Measurements from ENCODE around the gene ATP5ME. TPM values are rescaled to one million over a fixed set of nuclear protein-coding genes. Genes with fewer than 3 reads are reported as not detected.

The ATP5ME gene
- total and polyA plus RNA-seq, 12 donors = 43.4 to 1,353 (median 325) TPM

DNA sequence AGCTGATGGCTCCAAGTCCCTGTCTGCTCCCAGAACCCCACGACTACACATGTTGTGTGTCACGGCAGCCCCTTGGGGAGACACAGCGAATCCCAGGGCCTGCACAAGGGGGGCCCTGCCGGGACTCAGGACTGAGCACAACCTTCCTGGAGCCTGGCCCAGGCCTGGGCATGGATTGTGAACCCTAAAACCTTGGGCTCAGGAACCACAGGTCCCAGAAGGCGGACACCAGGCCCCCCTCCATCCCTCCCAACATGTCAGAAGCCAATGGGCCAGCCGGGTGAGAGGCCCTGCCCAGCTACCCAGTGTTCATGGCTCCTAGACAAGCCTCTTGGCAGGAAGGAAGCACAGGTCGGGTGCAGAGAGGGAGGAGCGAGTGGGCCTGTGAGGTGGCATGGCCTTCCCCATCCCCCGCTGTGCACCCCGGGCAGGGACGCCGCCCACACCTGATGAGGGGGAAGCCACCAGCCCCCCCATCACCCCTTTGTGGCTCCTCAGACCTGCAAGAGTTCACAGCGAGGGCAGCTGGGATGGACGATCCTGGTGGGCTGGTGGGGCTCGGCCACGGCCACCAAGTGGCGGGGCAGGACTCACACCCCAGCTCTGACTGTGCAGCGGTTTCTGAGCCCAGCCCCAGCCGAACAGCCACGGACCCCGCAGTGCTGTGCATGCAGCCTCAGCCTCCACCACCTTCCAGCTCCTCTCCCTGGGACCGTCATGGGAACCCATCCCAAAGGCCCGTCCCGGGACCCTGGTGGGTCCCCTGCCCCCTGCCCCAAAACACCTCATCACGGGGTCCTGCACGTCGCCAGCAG lies 45.0 kb downstream of the ATP5ME start:
- 82 to 86% (median 85%) methylated on average over 16 to 27 of the region's 27 CpGs for WGBS, 4 donors
- Histone ChIP-seq H3K27me3 (no peaks in the 10 kb centered on the region), H3K4me3 (no peak overlapping the region), H3K4me1 (replicated peaks in 1 of 2) (no peaks in the 10 kb centered on the region), H3K27ac (no peak overlapping the region), H3K9me3 (replicated peaks in 1 of 3) (no peaks in the 10 kb centered on the region), H3K36me3 (replicated peaks in 1 of 2) (no peaks in the 10 kb centered on the region)
- no peak for TF ChIP-seq POLR2A (IDR thresholded peaks at IDR 0.05)
- TF ChIP-seq, protein P1, sequence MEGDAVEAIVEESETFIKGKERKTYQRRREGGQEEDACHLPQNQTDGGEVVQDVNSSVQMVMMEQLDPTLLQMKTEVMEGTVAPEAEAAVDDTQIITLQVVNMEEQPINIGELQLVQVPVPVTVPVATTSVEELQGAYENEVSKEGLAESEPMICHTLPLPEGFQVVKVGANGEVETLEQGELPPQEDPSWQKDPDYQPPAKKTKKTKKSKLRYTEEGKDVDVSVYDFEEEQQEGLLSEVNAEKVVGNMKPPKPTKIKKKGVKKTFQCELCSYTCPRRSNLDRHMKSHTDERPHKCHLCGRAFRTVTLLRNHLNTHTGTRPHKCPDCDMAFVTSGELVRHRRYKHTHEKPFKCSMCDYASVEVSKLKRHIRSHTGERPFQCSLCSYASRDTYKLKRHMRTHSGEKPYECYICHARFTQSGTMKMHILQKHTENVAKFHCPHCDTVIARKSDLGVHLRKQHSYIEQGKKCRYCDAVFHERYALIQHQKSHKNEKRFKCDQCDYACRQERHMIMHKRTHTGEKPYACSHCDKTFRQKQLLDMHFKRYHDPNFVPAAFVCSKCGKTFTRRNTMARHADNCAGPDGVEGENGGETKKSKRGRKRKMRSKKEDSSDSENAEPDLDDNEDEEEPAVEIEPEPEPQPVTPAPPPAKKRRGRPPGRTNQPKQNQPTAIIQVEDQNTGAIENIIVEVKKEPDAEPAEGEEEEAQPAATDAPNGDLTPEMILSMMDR (IDR thresholded peaks at IDR 0.05) = no peak
- DNase-seq = no peak
- intact Hi-C loops (cut with DNase I) = no loop called here

DNA sequence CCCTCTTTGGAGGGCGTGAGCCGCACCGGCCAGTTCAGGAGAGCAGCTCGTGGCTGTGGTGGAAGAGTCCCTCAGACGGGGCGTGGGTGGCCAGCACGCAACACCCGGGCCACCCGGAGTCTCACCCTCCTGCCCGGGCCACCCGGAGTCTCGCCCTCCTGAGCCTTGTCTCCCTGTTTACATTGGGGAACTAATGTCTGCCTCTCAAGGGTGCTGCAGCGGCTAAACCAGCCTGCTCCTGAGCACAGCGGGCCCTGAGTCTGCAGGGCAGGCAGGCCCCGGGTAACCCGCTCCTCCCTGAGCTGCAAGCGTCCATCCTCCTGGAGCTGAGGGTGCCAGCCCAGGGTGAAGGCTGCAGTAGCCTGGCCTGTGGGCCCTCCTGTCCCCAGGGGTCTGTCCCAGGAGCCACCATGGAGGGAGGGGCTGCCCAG lies 45.8 kb downstream of the ATP5ME start:
- no peaks in the 10 kb centered on the region for H3K27me3 ChIP-seq
- 87 to 92% (median 89%) methylated on average over 9 to 17 of the region's 17 CpGs for WGBS, 4 donors
- H3K36me3 ChIP-seq (replicated peaks in 1 of 2) = no peaks in the 10 kb centered on the region
- intact Hi-C loops (cut with DNase I) = no loop called here
- TF ChIP-seq, protein P1 (IDR thresholded peaks at IDR 0.05) = no peak
- DNase-seq = no peak
- no peak overlapping the region for H3K4me3 ChIP-seq
- H3K9me3 ChIP-seq (replicated peaks in 1 of 3) = no peaks in the 10 kb centered on the region
- H3K27ac ChIP-seq = no peak overlapping the region
- no peaks in the 10 kb centered on the region for H3K4me1 ChIP-seq (replicated peaks in 1 of 2)

DNA sequence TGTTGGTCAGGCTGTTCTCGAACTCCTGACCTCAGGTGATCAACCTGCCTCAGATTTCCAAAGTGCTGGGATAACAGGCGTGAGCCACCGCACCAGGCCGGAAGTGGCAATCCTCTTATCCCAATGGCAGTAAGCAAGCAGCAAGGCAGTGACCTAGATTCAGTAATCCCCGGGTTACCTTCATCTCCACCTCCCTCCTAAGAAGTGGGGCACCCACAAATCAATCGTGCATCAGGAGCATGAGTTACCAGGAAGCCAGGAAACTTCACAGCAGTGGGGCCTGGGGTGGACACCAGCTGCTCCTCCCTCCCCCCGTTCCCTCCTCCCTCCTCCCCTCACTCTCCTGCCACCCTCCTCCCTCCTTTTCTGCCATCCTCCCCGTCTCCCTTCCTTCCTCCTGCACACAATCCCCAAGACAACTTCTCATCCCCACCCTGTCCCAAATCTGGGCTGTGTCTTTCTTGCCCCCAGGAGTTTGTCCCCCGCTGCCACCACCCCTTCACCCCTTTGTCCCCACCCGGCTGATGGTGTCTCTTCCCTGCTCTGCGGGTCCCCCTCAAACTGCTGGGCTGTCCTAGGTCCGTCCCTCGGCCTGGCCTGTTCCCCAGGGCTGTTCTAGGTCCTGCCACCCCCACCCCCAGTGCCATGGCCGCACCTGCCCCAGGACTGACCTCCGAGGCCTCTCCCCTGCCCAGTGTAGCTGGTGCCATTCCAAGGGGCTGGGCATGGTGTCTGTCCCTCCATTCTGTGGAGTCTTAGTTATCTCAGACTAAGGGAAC lies 46.5 kb downstream of the ATP5ME start:
- 68 to 78% (median 72%) methylated on average over 14 of the region's 15 CpGs for WGBS, 4 donors
- Histone ChIP-seq H3K27ac (no peak overlapping the region), H3K9me3 (replicated peaks in 1 of 3) (no peaks in the 10 kb centered on the region), H3K27me3 (no peaks in the 10 kb centered on the region), H3K4me1 (replicated peaks in 1 of 2) (no peaks in the 10 kb centered on the region), H3K36me3 (replicated peaks in 1 of 2) (no peaks in the 10 kb centered on the region), H3K4me3 (no peak overlapping the region)
- DNase-seq = no peak
- TF ChIP-seq, protein P1 (IDR thresholded peaks at IDR 0.05) = no peak
- TF ChIP-seq POLR2A (IDR thresholded peaks at IDR 0.05) = no peak
- intact Hi-C loops (cut with DNase I) = no loop called here

DNA sequence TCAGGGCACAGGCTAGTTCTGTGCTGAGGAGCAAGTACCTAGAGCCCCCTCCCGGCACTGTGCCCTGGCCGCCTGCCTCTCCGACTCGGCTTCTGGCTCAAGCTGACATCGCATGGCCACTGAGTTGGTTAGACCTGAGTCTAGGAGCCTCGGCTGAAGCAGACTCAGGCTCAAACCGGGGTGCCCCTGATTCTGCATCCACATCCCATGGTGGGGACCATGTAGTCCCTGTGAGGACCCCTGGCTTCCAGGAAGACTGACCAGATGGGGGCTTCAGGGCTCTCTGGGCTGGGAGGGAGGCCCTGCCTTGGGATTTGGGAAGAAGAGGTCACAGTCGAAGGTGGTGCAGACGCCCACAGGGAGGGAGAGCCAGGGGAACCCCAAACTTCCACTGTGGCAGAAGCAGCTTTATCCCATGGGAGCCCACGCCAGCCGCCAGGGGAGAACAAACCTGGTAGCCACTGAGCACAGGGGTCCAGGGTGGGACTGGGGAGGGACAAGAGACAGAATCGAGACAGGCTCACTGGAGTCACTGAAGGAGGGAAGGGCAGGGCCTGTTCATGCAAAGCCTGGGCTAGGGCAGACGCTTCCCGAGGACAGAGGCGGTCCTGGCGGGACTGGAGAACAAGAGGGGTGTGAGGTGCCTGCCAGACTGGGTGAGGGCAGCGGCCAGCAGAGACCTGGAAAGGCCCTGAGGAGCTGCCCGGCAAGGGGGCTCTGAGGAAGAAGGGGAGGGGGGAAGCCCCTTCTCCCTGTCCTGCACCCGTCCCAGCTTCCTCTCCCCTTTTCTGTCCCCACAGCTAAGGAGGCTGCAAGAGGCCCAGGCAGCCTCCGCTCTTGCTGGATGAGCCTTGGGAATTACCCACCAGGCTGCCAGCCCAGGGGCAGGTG lies 47.6 kb downstream of the ATP5ME start:
- WGBS, 4 donors = 74 to 82% (median 76%) methylated on average over 9 to 20 of the region's 20 CpGs
- no peaks in the 10 kb centered on the region for H3K4me1 ChIP-seq (replicated peaks in 1 of 2)
- DNase-seq = no peak
- no peak overlapping the region for H3K27ac ChIP-seq
- no peaks in the 10 kb centered on the region for H3K27me3 ChIP-seq
- no peaks in the 10 kb centered on the region for H3K9me3 ChIP-seq (replicated peaks in 1 of 3)
- no peak for TF ChIP-seq POLR2A (IDR thresholded peaks at IDR 0.05)
- TF ChIP-seq, protein P1 (IDR thresholded peaks at IDR 0.05) = no peak
- no peaks in the 10 kb centered on the region for H3K36me3 ChIP-seq (replicated peaks in 1 of 2)
- intact Hi-C loops (cut with DNase I) = no loop called here
- no peak overlapping the region for H3K4me3 ChIP-seq
